Activated CD4-positive, alpha-beta T cell treated with anti-CD3 and anti-CD28 coated beads, Interleukin-2, Interleukin-4, amounts not matched to agents 100 ng/mL and 50 ng/mL, durations not matched to agents 16 hours and 8 hours (primary cell): Measurements from ENCODE around the gene MARK3.
A peak's percentile ranks its signal among the peaks of the same experiment; 100 is the strongest.

Source experiments
- DNase-seq: peaks from one replicate; pipeline ENCODE4 v3.0.0-alpha.2; 2020; ENCODE audit warnings: low spot score

Gene MARK3

GRCh38 chr14:103436533-103436932, 51.3 kb downstream of the MARK3 start:
- DNase-seq = no peak

- no peak for DNase-seq
These were observed 57.1 kb downstream of the MARK3 start for GRCh38 chr14:103442288-103442687.

GRCh38 chr14:103443111-103443510, 57.9 kb downstream of the MARK3 start:
- no peak for DNase-seq

GRCh38 chr14:103444837-103445524, 59.8 kb downstream of the MARK3 start:
- DNase-seq = no peak

- DNase-seq = no peak
These were observed 60.6 kb downstream of the MARK3 start for GRCh38 chr14:103445806-103446205.

- no peak for DNase-seq
These were observed 62.9 kb downstream of the MARK3 start for GRCh38 chr14:103448097-103448496.

GRCh38 chr14:103449634-103450161, 64.5 kb downstream of the MARK3 start:
- no peak for DNase-seq

- DNase-seq = no peak
These were observed 65.2 kb downstream of the MARK3 start for GRCh38 chr14:103450416-103450815.

- no peak for DNase-seq
These were observed 66.2 kb downstream of the MARK3 start for GRCh38 chr14:103451401-103451800.

- DNase-seq = no peak
These were observed 68.6 kb downstream of the MARK3 start for GRCh38 chr14:103453791-103454190.

- no peak for DNase-seq
These were observed 71.1 kb downstream of the MARK3 start for GRCh38 chr14:103456167-103456835.

- no peak for DNase-seq
These were observed 75.2 kb downstream of the MARK3 start for GRCh38 chr14:103460415-103460814.

GRCh38 chr14:103463149-103463548, 77.9 kb downstream of the MARK3 start:
- DNase-seq = no peak

- DNase-seq = no peak
These were observed 78.6 kb downstream of the MARK3 start for GRCh38 chr14:103463851-103464250.

GRCh38 chr14:103472939-103473338, 87.7 kb downstream of the MARK3 start:
- DNase-seq = no peak

GRCh38 chr14:103474893-103475292, 89.7 kb downstream of the MARK3 start:
- no peak for DNase-seq

- DNase-seq = no peak
These were observed 90.8 kb downstream of the MARK3 start for GRCh38 chr14:103476065-103476464.

- no peak for DNase-seq
These were observed 91.4 kb downstream of the MARK3 start for GRCh38 chr14:103476631-103477030.

- peak; percentile 25 for DNase-seq
These were observed 95.4 kb downstream of the MARK3 start for GRCh38 chr14:103480595-103480994.

GRCh38 chr14:103483600-103483999, 98.4 kb downstream of the MARK3 start:
- DNase-seq = no peak

GRCh38 chr14:103485504-103485903, 100.3 kb downstream of the MARK3 start:
- DNase-seq = no peak

- DNase-seq = no peak
These were observed 102.9 kb downstream of the MARK3 start for GRCh38 chr14:103488071-103488470.

GRCh38 chr14:103488960-103489359, 103.7 kb downstream of the MARK3 start:
- DNase-seq = no peak

- DNase-seq = no peak
These were observed 104.4 kb downstream of the MARK3 start for GRCh38 chr14:103489621-103490020.
